ENCODE results near the gene IMPA2.

IMPA2 gene

GRCh38 chr18:12011957-12012549 lies 30.7 kb downstream of the IMPA2 start:
- Histone ChIP-seq H2AFZ (ENCODE audit: low read depth) (no peak overlapping the region), H3K4me2 (no peak overlapping the region), H3K27me3 (ENCODE audit: insufficient read depth, low read depth) (no peaks in the 10 kb centered on the region), H3K36me3 (ENCODE audit: insufficient read depth) (no peaks in the 10 kb centered on the region), H3K27ac (no peak overlapping the region), H4K20me1 (ENCODE audit: insufficient read depth) (no peaks in the 10 kb centered on the region), H3K79me2 (ENCODE audit: insufficient read depth, low read depth) (no peaks in the 10 kb centered on the region), H3K4me1 (ENCODE audit: low read depth, poor library complexity, severe bottlenecking) (no peaks in the 10 kb centered on the region), H3K9ac (no peak overlapping the region), H3K4me3 (IDR thresholded peaks at IDR 0.05; ENCODE audit: insufficient read depth, low read depth, low read length) (no peak overlapping the region)
- no peak for TF ChIP-seq CTCF (conservative IDR thresholded peaks at IDR 0.05; ENCODE audit: low read depth, low read length)

- Histone ChIP-seq H3K36me3 (ENCODE audit: insufficient read depth) (no peaks in the 10 kb centered on the region), H3K27ac (no peak overlapping the region)
- no peak for TF ChIP-seq CTCF (conservative IDR thresholded peaks at IDR 0.05; ENCODE audit: low read depth, low read length)
Observed at GRCh38 chr18:12012697-12013096, 31.4 kb downstream of the IMPA2 start.

GRCh38 chr18:12013186-12013916 lies 32.0 kb downstream of the IMPA2 start:
- no peaks in the 10 kb centered on the region for H4K20me1 ChIP-seq (ENCODE audit: insufficient read depth)
- no peaks in the 10 kb centered on the region for H3K4me1 ChIP-seq (ENCODE audit: low read depth, poor library complexity, severe bottlenecking)
- no peaks in the 10 kb centered on the region for H3K36me3 ChIP-seq (ENCODE audit: insufficient read depth)
- H3K27me3 ChIP-seq (ENCODE audit: insufficient read depth, low read depth), result no peaks in the 10 kb centered on the region
- H3K79me2 ChIP-seq (ENCODE audit: insufficient read depth, low read depth), result no peaks in the 10 kb centered on the region
- H3K9ac ChIP-seq, result no peak overlapping the region
- no peak for TF ChIP-seq CTCF (conservative IDR thresholded peaks at IDR 0.05; ENCODE audit: low read depth, low read length)
- no peak overlapping the region for H3K4me3 ChIP-seq (IDR thresholded peaks at IDR 0.05; ENCODE audit: insufficient read depth, low read depth, low read length)
- H3K4me2 ChIP-seq, result no peak overlapping the region
- no peak overlapping the region for H2AFZ ChIP-seq (ENCODE audit: low read depth)
- H3K27ac ChIP-seq, result no peak overlapping the region

More at GRCh38 chr18:12012697-12013096, 31.4 kb downstream of the IMPA2 start:
- Histone ChIP-seq H4K20me1 (ENCODE audit: insufficient read depth) (no peaks in the 10 kb centered on the region), H3K79me2 (ENCODE audit: insufficient read depth, low read depth) (no peaks in the 10 kb centered on the region), H3K27me3 (ENCODE audit: insufficient read depth, low read depth) (no peaks in the 10 kb centered on the region), H3K4me2 (no peak overlapping the region), H2AFZ (ENCODE audit: low read depth) (no peak overlapping the region), H3K4me1 (ENCODE audit: low read depth, poor library complexity, severe bottlenecking) (no peaks in the 10 kb centered on the region), H3K9ac (no peak overlapping the region), H3K4me3 (IDR thresholded peaks at IDR 0.05; ENCODE audit: insufficient read depth, low read depth, low read length) (no peak overlapping the region)

GRCh38 chr18:12014086-12014485 lies 32.8 kb downstream of the IMPA2 start:
- Histone ChIP-seq H3K27me3 (ENCODE audit: insufficient read depth, low read depth) (no peaks in the 10 kb centered on the region), H2AFZ (ENCODE audit: low read depth) (no peak overlapping the region), H3K9ac (no peak overlapping the region), H3K4me1 (ENCODE audit: low read depth, poor library complexity, severe bottlenecking) (no peaks in the 10 kb centered on the region), H3K4me2 (no peak overlapping the region), H3K27ac (no peak overlapping the region), H3K4me3 (IDR thresholded peaks at IDR 0.05; ENCODE audit: insufficient read depth, low read depth, low read length) (no peak overlapping the region), H4K20me1 (ENCODE audit: insufficient read depth) (no peaks in the 10 kb centered on the region), H3K36me3 (ENCODE audit: insufficient read depth) (no peaks in the 10 kb centered on the region), H3K79me2 (ENCODE audit: insufficient read depth, low read depth) (no peaks in the 10 kb centered on the region)
- no peak for TF ChIP-seq CTCF (conservative IDR thresholded peaks at IDR 0.05; ENCODE audit: low read depth, low read length)
